ENCODE measurements around the gene ZMAT5.
"Not testable (repeated sequence)": the region's sequence is repeated elsewhere in the genome, so short reads cannot be mapped to it uniquely, and the experiment has no call there.

Gene ZMAT5

DNA sequence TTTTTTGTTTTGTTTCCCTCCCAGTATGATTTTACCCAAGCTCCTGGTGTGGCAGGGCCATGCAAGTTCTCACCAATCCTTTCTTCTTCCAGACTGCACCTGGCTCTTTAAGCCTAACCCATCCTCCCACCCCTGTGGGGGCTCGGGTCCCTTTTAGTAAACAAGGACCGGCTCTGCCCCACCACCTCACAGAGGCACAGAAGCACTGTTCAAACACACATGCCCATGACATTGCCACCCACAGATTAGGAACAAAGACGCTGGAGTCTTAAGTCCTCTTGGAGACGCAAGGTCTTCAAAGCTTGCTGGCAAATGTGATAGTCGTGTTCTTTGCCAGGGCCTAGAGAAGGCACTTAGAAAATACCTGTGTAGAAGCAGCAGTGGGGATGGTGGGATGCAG is 19.2 kb upstream of the ZMAT5 start:
- no peak for DNase-seq (ENCODE audit: low read depth)

DNA sequence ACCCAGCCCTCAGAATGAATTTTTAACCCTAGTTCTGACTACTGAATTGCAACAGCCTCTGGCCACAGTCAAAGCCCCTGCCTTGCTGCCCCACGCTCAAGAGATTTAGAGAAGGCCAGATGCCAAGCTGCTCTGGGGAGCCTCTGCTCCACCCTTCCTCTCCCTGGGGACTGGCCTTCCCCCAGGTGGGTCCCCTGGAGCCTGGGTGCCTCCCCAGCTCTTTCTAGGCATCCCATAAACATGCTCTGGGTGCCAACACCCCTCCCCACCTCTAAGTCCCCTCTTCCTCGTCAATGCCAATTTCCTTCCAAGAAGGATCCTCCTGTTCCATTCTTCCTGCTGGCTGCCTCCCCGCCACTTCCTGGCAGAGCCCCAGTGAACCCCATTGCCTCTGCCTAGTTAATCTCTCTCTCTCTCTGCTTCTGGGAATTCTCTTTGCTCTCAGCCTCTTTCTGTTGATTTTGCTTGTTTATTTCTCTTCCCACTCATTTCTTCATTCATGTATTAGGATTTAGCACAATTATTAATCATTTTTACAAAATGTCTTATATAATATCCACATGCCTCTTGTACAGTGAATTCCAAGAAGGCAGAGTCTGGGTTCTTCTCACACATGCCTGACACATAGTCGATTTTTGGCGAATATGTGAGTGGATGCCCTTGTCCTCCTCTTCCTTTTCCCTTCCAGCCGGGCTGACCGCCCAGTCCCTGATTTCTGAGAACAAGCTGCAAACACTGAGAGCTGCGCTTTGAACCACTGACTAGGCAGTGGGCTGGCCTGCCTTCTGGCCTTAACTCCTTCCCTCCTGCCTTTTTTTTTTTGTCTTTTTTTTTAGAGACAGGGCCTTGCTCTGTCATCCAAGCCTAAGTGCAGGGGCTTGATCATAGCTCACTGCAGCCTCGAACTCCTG is 17.9 kb upstream of the ZMAT5 start:
- no peak for DNase-seq (ENCODE audit: low read depth)

- no peak for DNase-seq (ENCODE audit: low read depth)
Measured at GRCh38 chr22:29782061-29782845, 15.4 kb upstream of the ZMAT5 start.

DNA sequence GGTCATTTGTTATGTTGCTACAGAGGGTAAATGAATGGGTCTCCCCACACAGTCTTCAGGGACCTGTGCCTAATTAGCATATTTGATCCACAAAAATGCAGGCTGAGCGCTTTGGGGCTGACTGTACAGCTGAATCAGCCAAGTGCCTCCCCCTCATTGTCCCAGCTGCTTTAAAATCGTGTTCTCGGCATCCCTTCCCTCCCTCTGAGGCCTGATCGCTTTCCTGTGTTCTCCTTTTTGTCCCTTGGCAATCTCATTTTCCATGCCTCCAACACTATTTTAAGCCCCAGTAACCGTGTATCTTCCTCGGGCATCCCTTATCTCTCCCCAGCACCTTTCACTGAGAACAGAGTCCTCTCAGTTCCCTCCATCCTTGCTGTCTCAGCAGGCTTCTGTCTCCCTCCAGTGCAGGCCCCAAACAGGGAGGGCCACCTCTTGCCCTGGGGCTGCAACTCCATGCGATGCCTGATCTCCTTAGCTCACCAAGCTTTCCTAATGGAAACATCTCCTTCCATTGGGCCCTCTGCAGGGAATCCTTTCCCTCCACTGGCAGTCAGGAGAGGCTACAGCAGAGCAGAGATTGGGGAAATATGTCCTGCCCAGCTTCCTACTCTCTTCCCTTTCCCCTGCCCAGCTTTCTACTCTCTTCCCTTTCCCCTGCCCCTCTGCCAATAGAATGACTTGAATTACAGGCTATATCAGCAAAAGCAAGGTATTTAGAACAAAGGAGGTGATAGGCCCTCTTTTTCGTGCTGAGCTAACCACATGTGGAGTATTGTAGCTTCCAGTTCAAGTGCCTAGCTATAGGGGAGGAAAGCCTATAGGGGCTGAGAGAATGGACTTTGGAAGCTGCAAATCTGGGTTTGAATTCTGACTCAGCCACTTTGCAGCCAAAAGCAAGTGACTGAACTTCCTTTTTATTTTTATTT is 14.2 kb upstream of the ZMAT5 start:
- DNase-seq (ENCODE audit: low read depth) = peak; percentile 89

- DNase-seq (ENCODE audit: low read depth) = no peak
Measured at GRCh38 chr22:29780220-29780619, 13.4 kb upstream of the ZMAT5 start.

- no peak for DNase-seq (ENCODE audit: low read depth)
Measured at GRCh38 chr22:29773233-29773632, 6.4 kb upstream of the ZMAT5 start.

DNA sequence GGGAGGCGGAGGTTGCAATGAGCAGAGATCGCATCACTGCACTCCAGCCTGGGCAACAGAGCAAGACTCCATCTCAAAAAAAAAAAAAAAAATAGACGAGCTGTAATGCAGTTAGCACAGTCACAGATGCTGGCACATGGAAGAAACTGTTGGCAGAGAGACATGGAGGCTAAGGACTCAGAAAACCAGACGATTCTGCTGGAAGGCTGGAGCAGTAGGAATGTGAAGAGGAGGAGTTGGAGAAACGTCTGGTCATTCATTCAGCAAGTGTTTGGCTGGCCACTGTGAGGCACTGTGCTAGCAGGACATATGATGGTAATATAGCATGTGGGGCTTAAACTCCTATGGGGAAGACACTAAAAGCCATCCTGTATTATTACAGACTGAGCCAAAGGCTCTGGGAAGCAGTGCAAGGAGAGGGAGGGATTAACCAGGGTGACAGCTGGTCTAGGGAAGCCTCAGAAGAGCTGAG is 5.4 kb upstream of the ZMAT5 start:
- no peak for DNase-seq (ENCODE audit: low read depth)

DNA sequence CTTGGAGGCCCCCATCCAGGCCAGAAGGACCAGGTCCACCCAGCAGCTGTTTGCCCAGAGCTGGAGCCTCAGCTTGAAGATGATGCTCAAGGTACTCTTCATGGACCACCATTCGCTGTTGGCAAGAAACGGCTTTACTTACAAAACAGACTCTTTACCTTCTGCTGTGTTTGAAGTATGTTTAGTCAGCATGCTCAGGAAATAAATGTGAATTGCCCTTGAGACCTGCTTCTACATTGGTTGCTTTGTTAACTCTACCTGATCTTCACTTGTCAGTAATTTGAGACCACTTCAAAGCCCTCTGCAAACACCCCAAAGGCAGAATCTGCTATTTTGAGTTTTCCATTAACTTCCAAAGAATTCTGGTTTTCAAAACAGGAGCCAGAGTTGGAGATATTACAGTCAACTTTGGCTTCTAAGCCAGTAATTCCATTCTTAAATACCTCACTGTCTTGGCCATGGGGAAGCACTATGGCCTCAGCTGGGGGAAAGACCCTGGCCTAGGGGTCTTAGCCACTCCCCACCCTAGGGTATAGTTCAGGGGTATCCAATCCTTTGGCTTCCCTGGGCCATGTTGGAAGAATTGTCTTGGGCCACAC is 3.0 kb upstream of the ZMAT5 start:
- no peak for DNase-seq (ENCODE audit: low read depth)

DNA sequence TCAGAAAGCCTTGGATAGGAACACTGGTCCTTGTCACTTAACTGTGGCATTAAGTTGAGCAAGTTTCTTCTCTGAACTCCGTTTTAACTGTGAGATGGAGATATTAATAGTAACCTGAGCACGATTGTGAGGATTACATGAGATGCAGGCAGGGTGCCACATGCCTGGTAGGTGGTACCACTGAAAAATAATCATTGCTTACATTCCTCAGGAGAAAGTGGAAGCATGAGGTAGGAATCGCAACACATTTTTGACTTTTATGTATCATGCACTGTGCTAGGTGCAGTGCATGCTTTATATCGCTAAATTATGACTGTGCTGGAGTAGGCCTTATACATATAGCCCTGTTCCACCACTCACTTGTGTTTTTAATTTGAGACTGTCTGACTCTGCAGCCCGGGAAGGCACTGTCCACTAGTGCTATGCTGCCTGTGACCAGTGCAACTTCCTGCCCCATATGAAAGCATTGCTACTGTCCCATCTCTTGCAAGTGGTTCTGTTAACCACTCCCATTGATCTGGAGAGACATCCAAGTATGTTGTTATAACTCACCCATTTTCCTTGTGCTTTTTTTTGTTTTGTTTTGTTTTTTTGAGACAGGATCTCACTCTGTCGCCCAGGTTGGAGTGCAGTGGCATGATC is 1.4 kb upstream of the ZMAT5 start:
- no peak for DNase-seq (ENCODE audit: low read depth)

DNA sequence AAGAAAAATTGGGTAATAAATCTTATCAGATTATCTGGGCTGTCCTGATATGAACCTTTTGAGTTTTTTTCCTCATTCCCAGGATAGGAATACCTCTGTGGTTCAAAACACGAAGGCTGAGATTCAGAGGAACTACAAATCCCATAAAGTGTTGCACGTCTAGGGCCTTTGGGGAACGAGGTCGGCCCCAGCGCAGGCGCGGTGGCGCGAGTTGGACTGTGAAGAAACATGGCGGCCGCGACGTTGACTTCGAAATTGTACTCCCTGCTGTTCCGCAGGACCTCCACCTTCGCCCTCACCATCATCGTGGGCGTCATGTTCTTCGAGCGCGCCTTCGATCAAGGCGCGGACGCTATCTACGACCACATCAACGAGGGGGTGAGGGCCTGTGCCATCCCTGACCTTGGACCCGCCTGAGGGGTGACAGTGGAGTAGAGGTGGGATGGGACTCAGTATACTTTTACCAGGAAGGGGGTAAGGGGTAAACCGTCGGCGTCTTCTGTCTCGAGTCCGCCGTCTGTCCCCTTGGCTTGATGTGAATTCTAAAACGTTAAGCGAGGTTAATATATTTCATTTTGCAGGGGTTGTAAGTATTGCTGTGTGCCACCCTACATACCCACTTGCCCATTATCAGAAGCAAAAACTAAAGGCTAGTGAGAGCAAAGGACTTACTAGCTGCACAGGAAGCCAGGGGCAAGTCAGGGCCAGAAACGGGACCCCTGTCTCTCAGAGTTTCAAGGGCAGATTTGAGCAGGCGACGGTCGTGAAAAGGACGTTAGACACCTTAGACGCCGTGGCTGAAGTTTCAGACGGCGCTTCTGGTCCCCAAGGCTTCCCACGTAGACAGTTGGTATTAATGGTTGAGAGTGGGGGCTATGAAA is 604 bp upstream of the ZMAT5 start, which contains the start of gene UQCR10:
UQCR10 (plus strand) TSS at position 199 of the 881 bp plus-strand sequence; CDS start at position 229, 30 bp downstream.
- DNase-seq (ENCODE audit: low read depth) = no peak

DNA sequence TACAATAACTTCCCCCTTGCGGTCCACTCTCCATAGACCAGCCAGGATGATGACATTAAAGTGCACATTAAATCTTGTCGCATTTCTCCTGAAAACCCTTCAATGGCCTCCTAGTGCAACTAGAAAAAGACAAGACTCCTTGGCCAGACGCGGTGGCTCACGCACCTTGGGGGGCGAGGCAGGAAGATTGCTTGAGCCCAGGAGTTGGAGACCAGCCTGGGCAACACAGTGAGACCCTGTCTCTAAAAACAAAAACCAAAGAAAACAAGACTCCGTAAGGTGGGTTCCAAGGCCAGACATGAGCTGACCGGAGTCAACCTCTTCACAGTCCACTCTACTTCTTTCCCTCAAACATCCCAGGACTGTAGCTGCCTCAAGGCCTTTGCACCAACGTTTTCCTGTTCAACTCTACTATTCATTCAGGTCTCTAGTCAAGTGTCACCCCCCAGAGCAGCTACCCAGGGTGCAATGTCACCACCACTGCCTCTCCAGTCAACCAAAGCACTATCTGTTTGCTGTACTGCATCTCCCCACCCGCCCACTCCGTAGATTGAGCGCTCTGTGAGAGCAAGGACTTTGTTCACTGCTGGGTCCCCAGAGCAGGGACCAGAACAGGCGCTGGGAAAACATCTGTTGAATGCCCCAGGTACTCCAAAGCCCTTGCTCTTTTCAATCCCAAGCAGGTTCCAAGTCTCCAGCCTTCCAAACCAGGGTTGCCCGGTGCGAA is 739 bp downstream of the ZMAT5 start:
- DNase-seq (ENCODE audit: low read depth) = no peak

DNA sequence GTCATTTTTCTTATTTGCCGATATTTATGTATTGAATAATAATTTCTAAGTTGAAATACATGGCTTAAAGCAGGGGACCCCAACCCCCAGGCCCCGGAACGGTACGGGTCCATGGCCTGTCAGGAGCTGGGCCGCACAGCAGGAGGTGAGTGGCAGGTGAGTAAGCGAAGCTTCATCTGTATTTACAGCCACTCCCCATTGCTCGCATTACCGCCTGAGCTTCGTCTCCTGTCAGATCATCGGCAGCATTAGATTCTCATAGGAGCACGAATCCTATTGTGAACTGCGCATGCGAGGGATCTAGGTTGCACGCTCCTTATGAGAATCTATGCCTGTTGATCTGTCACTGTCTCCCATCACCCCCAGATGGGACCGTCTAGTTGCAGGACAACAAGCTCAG is 4.5 kb downstream of the ZMAT5 start:
- no peak for DNase-seq (ENCODE audit: low read depth)

GRCh38 chr22:29758959-29759358 is 7.8 kb downstream of the ZMAT5 start:
- DNase-seq (ENCODE audit: low read depth) = no peak

- DNase-seq (ENCODE audit: low read depth) = no peak
Measured at GRCh38 chr22:29758068-29758622, 8.7 kb downstream of the ZMAT5 start.

DNA sequence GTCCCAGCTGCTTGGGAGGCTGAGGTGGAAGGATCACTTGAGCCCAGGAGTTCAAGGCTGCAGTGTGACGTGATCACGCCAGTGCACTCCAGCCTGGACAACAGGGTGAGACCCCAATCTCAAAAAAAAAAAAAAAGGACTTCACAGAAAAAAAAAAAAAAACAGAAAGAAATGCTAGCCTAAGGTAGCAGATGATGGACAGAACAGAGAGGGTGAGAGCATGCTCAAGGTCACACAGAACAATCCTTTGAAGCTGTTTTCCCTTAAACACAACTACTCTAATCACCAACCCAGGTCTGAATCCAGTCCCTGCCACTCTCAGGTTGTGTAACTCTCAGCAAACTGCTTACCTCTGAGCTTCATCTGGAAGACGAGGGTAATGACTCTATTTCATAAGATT is 9.7 kb downstream of the ZMAT5 start:
- DNase-seq (ENCODE audit: low read depth) = no peak

GRCh38 chr22:29756341-29756740 is 10.5 kb downstream of the ZMAT5 start:
- no peak for DNase-seq (ENCODE audit: low read depth)

DNA sequence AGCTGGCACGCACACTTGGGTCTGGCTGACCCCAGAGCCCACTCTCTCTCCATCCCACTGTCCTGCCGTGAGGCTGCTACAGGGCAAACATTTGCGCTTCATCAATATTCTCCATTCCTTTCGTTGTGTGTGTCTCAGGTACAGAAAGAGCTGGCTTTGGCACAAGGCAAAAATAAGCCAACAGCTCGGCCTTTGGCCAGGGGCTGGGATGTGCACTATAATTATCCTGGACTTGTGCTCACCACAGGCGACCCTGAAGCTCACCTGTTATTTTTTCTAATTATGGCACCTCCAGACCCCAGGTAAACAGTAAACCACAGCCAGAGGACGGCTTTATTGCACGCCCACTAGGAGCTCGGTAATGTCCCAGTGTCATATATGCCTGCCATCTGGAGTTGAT is 10.9 kb downstream of the ZMAT5 start:
- no peak for DNase-seq (ENCODE audit: low read depth)

DNA sequence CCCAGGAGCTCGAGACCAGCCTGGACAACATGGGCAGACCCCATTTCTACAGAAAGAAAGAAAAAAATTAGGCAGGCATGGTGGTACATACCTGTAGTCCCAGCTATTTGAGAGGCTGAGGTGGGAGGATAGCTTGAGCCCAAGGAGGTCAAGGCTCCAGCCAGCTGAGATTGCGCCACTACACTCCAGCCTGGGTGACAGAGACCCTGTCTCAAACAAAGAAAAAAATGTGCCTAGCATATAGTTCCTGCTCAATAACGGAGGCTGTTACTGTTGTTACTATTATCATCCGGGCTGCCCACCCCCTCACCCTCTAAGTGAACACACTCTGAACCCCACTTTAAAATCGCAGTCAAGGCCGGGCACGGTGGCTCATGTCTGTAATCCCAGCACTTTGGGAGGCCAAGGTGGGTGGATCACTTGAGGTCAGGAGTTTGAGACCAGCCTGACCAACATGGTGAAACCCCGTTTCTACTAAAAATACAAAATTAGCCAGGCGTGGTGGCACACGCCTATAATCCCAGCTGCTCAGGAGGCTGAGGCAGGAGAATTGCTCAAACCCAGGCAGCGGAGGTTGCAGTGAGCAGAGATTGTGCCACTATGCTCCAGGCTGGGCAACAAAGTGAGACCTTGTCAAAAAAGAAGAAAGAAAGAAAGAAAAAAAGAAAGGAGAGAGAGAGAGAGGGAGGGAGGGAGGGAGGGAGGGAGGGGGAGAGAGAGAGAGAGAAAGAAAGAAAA is 12.0 kb downstream of the ZMAT5 start:
- not testable (repeated sequence) for DNase-seq (ENCODE audit: low read depth)

Measured in HS-5 (cell line).